Calu3 (cell line): Measurements from ENCODE around the gene STXBP4. TPM values are rescaled to one million over a fixed set of nuclear protein-coding genes. Genes with fewer than 3 reads are reported as not detected.

Experiments
- BruUV-seq: library from RNA; stranded (reverse); fragments of 400-500 nt; replicated peaks from 2 replicates; lab custom pipeline; 2021; lab: Mats Ljungman, UMichigan
- CTCF ChIA-PET: fragments of 300-600 bp; sonication (Branson Sonifier 250); formaldehyde crosslinking; loops from one replicate; lab custom pipeline; 2022; ENCODE audit warnings: antibody characterized with exemption; lab: Charles Lee
- DNase-seq: peaks from one replicate; pipeline ENCODE4 v3.0.0; 2022
- H3K27ac Mint-ChIP-seq: one replicate; pipeline ENCODE4 v1.8.0; 2022; ENCODE audit warnings: mixed read lengths; ENCODE audit not compliant: unreplicated experiment
- H3K27me3 Mint-ChIP-seq: one replicate; pipeline ENCODE4 v1.8.0; 2022; ENCODE audit warnings: mixed read lengths; ENCODE audit not compliant: unreplicated experiment
- H3K36me3 Mint-ChIP-seq: one replicate; pipeline ENCODE4 v1.8.0; 2022; ENCODE audit warnings: mild to moderate bottlenecking, moderate library complexity, mixed read lengths; ENCODE audit not compliant: insufficient read depth, unreplicated experiment
- H3K4me1 Mint-ChIP-seq: one replicate; pipeline ENCODE4 v1.8.0; 2022; ENCODE audit warnings: mild to moderate bottlenecking, low read depth, mixed read lengths; ENCODE audit not compliant: unreplicated experiment
- H3K4me3 Mint-ChIP-seq: one replicate; pipeline ENCODE4 v1.8.0; 2022; ENCODE audit warnings: mild to moderate bottlenecking, low read depth, moderate library complexity, mixed read lengths; ENCODE audit not compliant: unreplicated experiment
- H3K9me3 Mint-ChIP-seq: one replicate; pipeline ENCODE4 v1.8.0; 2022; ENCODE audit warnings: low read depth, mixed read lengths; ENCODE audit not compliant: unreplicated experiment
- CTCF ChIP-seq: fragments of 200-600 bp; IDR thresholded peaks from one replicate; pipeline ENCODE4 v1.8.0; 2022; ENCODE audit warnings: antibody characterized with exemption; ENCODE audit not compliant: unreplicated experiment
- intact Hi-C: fragments of 100-400 bp; cut with micrococcal nuclease; formaldehyde crosslinking; loops from one replicate; pipeline ENCODE4 v1.10.0; 2022; ENCODE audit not compliant: unreplicated experiment
- total RNA-seq: library from RNA; stranded (reverse); gene quantifications from 2 replicates; pipeline ENCODE4 v1.2.3, GENCODE V29; 2022

Gene STXBP4
- total RNA-seq, 1 experiment from 2014 or later: 9.2 TPM

- Mint-ChIP-seq H3K4me3 (no peak overlapping the region), H3K27ac (no peak overlapping the region), H3K27me3 (no peaks in the 10 kb centered on the region), H3K9me3 (no peaks in the 10 kb centered on the region), H3K4me1 (peaks cover 15% of the 10 kb centered on the region), H3K36me3 (peaks cover 10% of the 10 kb centered on the region)
- no peak for TF ChIP-seq CTCF
- no TSS peak for BruUV-seq
- CTCF ChIA-PET: no interaction called here
- no peak for DNase-seq
- intact Hi-C loops: no loop called here
Observed at GRCh38 chr17:54950116-54950515, 18.4 kb upstream of the STXBP4 start.

DNA sequence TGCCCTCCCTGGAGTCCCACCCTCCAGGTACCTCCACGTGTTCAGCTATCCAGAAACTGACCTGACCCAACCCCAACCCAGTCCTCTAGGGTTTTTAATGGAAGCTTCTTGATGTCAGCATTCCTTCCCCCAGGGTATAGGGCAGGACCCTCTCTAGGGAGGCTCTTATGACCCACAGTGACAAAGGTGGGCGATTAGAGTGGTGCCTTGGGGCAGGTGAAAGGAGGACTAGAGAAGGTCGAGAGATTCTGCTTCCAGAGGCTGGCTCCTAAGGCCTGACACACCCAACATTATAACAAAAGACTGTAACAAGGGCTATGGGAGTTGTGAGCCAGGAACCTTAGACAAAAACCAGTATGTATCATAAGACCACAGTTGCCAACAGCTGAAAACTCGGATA is 17.3 kb upstream of the STXBP4 start:
- DNase-seq: no peak
- Mint-ChIP-seq H3K4me1 (peaks cover 15% of the 10 kb centered on the region), H3K4me3 (no peak overlapping the region), H3K9me3 (no peaks in the 10 kb centered on the region), H3K27me3 (no peaks in the 10 kb centered on the region), H3K36me3 (peaks cover 10% of the 10 kb centered on the region), H3K27ac (no peak overlapping the region)
- CTCF ChIA-PET: no interaction called here
- no TSS peak for BruUV-seq
- intact Hi-C loops: no loop called here
- TF ChIP-seq CTCF: no peak

DNA sequence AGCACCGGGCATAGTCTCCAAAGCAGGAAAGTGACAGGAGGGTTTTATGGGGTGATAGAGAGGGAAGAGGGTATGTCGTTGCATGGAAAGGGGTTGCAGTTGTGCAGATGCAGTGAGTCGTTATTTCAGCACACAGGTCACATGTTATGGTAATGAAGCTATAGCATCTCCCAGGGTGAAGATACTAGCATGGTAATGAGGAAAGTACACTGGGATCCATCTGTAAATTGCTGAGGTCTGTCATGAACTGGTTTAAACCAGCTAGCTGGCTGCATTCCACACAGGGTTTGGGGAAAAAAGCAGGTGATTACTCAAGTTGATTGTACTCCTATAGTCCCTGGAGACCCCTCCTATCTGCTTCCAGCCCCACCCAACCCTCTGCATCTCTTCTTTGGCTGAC is 11.8 kb upstream of the STXBP4 start:
- no peaks in the 10 kb centered on the region for H3K4me1 Mint-ChIP-seq
- DNase-seq: no peak
- intact Hi-C loops: no loop called here
- no peak overlapping the region for H3K27ac Mint-ChIP-seq
- H3K36me3 Mint-ChIP-seq: peaks cover 30% of the 10 kb centered on the region
- no peaks in the 10 kb centered on the region for H3K27me3 Mint-ChIP-seq
- BruUV-seq: no TSS peak
- no peaks in the 10 kb centered on the region for H3K9me3 Mint-ChIP-seq
- no peak overlapping the region for H3K4me3 Mint-ChIP-seq
- CTCF ChIA-PET: no interaction called here
- no peak for TF ChIP-seq CTCF

DNA sequence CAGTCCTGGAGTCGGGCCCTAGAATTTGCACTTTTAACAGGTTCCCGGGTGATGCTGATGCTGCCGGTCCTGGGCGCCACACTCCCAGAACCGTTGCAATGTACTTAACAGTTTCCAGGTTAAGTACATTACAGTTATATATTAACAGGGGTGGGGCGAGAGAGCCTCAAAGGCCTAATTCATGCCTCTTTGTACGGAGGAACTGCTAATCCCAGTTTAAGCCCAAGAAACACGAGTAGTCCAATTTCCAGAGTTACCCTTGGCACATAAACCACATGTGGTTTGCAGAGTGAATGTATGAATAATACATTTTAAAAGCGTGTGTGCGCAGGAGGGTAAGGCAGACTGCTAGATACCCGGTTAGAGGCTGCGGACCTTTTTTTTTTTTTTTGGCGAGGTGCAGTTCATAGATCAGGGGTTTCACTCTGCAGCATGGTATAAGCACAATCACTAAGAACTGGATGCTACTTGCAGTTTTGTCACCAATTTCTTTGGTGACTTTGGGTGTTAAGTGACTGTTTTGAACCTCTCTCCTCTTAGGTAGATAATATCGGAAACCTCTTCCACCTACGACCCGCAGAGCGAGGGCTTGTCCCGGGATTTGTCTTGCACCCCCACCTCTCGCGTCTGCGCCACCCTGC is 824 bp upstream of the STXBP4 start:
- CTCF ChIA-PET: interaction anchor here (0.6 kb wide), 1 partner anchor 38 kb away, joined by 3 read pairs; no protein-coding TSS in a partner anchor
- BruUV-seq: no TSS peak
- Mint-ChIP-seq H3K4me1 (no peaks in the 10 kb centered on the region), H3K27ac (no peak overlapping the region), H3K27me3 (no peaks in the 10 kb centered on the region), H3K36me3 (no peaks in the 10 kb centered on the region), H3K4me3 (no peak overlapping the region), H3K9me3 (no peaks in the 10 kb centered on the region)
- TF ChIP-seq CTCF: no peak
- peak; percentile 58 for DNase-seq
- intact Hi-C loops: loop anchor here (2.0 kb wide), 1 partner anchor 67 kb away; the partner anchor contains the start of gene TOM1L1
